ENCODE measurements around the gene RNF112.
A peak's percentile ranks its signal among the peaks of the same experiment; 100 is the strongest.

The RNF112 gene

DNA sequence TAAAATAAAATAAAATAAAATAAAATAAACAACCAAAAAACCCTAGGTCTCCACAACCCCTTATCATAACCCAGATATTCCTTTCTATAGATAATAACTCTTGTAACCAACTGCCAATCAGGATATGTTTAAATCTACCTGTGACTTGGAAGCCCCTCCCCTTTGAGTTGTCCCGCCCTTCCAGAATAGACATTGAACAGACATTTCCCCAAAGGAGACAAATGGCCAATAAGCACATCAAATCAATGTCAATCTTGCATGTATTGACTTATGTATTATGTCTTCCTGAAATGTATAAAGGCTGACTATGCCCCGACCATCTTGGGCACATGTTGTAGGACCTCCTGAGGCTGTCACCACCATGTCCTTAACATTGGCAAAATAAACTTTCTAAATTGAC, 34.2 kb upstream of the RNF112 start:
- DNase-seq = no peak

GRCh38 chr17:19377602-19378415, 33.2 kb upstream of the RNF112 start:
- peak; percentile 97 for DNase-seq

GRCh38 chr17:19378416-19379360, 32.3 kb upstream of the RNF112 start, which contains the start of gene MAPK7:
MAPK7 (plus strand) TSS chr17:19378498; CDS start chr17:19378901, 403 bp downstream.
- no peak for DNase-seq

DNA sequence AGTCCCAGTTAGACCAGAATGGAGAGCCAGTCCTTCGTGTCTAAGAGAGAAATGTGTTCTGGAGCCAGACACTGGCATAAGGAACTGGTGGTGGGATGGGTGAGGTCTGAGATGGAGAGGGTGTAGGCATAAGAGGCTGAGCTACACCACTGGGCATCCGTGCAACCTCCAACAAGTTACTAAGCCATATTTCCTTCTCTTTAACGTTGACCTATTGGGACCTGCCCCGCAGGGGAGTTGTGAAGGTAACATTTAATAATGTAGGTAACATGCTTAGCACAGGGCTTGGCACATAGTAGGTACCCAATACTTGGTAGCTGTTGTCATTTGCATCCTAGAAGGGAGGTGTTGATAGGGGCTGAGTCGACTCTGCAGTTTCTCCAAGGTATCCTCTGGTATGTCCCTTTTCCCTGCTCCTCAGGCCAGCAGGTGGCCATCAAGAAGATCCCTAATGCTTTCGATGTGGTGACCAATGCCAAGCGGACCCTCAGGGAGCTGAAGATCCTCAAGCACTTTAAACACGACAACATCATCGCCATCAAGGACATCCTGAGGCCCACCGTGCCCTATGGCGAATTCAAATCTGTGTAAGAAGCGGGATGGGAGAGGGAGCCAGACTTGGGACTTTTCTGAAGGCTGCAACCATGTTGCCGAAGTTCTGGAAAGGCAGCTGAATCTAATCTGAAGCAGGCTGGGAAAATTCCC, 31.5 kb upstream of the RNF112 start:
- DNase-seq = no peak

DNA sequence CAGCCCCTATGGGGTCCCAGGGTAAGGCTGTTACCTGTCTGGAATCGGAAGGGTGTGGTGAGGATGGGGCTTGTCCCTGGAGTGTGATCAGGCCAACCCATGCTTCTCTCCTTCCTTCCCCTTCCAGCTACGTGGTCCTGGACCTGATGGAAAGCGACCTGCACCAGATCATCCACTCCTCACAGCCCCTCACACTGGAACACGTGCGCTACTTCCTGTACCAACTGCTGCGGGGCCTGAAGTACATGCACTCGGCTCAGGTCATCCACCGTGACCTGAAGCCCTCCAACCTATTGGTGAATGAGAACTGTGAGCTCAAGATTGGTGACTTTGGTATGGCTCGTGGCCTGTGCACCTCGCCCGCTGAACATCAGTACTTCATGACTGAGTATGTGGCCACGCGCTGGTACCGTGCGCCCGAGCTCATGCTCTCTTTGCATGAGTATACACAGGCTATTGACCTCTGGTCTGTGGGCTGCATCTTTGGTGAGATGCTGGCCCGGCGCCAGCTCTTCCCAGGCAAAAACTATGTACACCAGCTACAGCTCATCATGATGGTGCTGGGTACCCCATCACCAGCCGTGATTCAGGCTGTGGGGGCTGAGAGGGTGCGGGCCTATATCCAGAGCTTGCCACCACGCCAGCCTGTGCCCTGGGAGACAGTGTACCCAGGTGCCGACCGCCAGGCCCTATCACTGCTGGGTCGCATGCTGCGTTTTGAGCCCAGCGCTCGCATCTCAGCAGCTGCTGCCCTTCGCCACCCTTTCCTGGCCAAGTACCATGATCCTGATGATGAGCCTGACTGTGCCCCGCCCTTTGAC, 30.3 kb upstream of the RNF112 start:
- no peak for DNase-seq

GRCh38 chr17:19381361-19381740, 29.7 kb upstream of the RNF112 start:
- DNase-seq = no peak

GRCh38 chr17:19381741-19382444, 29.1 kb upstream of the RNF112 start:
- no peak for DNase-seq

- no peak for DNase-seq
Measured at GRCh38 chr17:19382531-19383444, 28.2 kb upstream of the RNF112 start.

DNA sequence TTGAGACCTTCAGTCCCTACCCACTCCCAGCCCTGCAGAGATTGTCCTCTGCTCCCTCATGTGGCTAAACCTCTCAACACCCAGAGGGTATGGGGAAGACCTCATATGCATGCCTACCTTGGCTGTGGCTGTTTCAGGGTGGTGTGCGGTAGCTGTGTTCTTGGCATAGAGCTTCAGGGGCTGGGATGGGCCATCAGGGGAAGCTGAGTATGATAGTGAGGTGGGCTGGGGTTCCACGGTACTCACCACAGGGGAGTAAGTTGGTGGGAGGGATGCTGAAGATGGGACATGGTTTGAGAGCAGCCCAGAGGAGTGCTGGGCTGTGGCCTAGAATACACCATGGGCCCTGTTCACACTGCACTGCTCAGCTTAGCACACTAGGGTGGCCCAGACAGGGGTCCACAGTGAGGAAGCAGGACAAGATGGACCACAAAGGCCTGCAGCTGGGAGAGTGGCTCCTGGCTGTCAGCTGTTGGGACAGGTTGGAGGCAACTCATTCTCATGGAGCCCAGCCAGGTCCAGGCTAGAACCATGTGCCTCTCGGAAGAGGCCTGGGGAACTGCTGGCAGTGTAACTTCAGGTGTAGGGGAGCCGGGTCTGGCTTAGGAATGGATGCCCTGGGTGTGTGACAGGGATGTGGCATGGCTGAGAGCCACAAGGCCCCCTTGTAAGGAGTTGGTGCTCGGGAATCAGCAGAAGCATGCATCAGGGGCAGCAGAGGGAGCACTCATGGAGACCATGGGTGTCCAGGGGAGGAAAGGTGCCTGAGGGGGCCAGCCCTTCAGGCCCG, 27.2 kb upstream of the RNF112 start:
- no peak for DNase-seq

- DNase-seq = no peak
Measured at GRCh38 chr17:19384723-19385391, 26.2 kb upstream of the RNF112 start.

GRCh38 chr17:19385521-19385983, 25.5 kb upstream of the RNF112 start:
- DNase-seq = no peak

GRCh38 chr17:19386051-19386929, 24.7 kb upstream of the RNF112 start:
- no peak for DNase-seq

DNA sequence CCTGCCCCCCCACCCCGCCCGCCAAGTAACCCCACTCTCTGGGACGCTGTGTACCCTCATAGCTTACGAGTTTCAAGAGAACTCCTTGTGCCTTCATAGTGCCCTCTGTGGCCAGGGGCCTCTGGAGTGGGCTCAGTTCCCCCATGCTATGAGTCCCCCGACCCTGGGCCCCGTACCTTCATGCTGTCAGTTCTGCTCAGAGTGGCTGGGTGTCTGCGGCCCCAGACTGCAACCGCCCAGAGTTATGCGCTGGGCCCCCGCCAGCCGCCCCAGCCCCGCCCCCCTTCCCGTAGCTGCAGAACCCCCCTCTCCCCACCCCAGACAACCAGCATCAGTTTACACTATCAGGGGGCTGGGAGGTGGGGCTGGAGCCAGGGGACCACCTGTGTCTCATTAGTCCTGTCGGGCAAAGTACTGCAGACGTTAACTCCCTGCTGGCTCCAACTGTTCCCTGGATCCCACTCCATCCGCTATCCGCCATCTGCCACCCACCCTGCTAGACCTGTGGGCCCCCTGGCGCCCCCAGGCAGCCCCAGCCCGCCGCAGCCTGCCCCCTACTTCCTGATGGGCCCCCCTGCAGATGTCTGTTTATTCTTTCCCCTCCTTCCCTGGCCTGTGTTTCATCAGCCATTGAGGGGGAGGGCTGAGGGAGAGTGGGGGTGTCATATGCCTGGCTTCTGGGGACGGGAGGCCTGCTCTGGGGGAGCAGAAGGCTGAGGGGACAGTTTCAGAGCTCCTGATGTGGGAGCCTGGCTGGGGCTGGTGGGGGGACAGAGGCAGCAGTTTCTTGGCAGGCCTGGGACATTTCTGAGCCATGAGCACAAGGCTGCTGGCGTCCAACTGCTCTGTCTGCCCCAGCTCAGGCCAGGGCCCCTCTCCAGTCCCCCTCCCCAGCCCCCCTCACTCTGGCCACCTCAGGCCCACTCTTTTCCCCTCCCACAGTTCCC, 23.8 kb upstream of the RNF112 start, which contains the start of gene MFAP4:
Gene MFAP4, minus strand, starts transcription at position 217 of the 947 bp plus-strand sequence. Its CDS starts 35 bp downstream, at position 182.
- no peak for DNase-seq

GRCh38 chr17:19387921-19388521, 23.0 kb upstream of the RNF112 start:
- DNase-seq = no peak

DNA sequence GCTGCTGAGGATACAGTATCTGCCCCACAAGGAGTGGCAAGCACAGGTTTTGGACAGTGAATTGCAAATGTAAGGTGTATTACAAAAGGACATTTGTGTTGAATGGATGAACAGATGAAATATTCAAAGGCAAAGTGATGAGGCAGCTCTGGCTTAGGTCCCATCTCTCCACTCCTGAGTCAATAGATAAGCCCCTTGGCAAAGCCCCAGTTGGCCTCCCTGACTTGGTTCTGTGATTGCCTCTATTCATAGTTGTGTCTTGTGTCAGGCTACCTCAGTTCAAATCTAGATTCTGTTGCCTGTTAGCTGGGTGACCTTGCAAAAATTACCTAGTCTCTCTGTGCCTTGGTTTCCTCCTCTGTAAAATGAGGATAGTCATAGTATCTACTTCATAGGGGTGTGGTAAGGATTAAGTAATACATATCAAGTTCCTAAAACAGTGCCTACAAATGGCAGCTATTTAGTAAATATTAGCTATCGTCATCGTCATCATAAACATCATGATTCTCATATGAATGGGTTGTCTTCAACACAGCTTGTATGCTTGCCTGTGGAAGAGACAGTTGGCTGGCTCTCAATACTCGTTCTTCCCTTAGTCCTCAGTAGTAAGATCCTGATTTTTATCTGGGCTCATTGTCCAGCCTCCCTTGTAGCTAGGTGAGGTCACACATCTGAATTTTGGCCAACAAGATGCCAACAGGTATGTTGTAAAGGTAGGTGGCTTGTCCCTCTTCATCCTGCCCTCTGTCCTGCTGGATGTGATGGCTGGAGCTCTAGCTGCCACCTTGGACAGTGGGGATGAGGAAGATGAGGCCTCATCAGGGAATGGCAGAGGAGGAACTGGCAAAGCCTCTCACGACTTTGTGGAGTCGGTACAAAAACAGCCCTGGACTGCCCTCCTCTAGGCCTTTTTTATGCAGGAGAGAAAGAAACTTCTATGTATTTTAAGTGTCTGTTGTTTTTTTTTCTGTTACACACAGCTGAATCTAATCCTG, 21.9 kb upstream of the RNF112 start:
- no peak for DNase-seq

Data from GOT3 (cell line).